NCI-H2196 (cell line): ENCODE results near the gene UBE2F.
"Not testable (repeated sequence)": the region's sequence is repeated elsewhere in the genome, so short reads cannot be mapped to it uniquely, and the experiment has no call there.

Experiments
- DNase-seq: peaks from one replicate; lab custom pipeline; 2025; ENCODE audit not compliant: unreplicated experiment; lab: John Stamatoyannopoulos, UW

UBE2F gene

DNA sequence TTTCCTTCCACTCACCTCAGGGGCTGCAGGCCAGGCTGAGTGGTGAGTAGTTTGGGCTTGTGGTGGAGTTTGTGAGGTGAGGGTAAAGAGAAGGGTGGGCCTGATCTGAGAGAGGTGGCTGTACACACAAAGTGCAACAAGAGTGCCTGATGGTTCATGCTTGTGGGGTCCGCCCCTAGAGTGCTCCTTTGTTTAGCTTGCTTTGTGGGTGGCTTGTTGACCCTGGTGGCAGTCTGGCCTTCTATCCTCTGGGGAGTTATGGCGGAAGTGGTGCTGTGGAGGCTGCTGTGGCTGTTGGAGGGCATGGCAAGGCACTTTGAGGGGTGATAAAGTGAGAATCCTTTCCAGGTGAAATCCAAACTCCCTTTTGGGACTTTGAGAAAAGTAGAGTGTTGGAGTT, 10.6 kb downstream of the UBE2F start:
- no peak for DNase-seq

DNA sequence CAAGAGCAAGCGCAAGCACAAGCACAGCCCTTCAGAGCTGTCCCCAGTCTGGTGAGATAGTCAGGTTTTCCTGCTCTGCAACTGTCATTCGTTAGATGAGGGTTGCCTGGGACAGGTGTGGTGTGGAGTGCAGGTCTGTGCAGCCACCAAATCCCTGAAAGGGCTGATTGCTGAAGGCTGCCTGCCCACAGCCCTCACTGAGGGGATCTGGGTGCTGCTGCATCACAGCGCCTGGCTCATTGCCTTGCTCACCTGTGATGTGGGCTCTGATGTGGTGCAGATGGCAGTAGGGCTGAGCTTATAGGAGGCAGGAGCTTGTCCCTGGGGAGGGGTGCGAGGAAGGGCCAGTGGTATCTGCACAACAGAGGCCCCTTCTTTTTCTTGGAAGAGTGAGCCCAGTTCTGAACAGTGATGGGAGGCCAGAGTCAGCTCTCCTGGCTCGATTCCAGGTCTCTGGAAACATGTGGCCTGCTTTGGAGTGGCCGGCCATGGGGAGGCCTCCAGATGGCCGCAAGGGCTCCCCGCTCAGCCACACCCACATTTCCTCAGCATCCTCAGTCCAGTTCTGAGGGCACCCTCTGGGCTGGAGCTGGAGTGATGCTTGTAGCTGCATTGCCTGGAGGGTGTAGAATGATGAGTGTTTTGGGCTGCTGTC, 11.4 kb downstream of the UBE2F start:
- DNase-seq: no peak

DNA sequence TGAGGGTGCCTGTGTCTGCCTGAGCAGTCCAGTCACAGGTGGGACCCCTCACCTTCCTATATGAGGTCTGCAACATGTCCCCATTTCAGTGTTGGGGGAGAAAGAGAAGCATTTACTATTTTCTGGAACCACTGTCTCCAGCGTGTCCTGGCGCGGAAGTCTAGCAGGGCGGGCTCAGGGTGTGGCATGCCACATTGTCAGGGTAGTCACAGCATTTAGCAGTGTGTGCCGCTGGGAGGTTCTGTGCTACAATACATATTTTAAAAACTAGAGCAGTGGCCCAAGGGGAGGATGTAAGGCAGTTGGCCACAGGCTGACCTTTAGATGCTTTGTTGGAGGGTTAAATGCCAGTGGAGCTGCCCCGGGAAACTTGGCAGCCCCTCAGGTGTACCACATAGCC, 12.5 kb downstream of the UBE2F start:
- no peak for DNase-seq

DNA sequence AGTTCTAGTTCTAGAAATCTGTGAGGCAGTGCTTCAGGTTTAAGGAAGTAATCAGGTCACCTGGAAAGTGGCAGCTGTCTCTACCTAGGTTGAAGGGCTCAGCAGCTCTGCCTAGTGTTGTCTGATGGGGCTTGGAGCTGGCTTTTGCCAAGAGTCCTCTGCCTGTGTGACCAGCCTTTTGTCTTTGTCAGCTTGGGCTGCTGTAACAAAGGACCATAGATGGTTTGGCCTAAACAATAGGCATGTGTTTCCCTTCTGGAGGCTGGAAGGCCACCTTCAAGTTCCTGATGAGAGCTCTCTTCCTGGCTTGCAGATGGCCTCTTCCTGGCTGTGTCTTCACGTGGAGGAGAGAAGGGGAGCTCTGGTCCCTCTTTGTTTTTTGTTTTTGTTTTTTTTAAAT, 13.3 kb downstream of the UBE2F start:
- no peak for DNase-seq

DNA sequence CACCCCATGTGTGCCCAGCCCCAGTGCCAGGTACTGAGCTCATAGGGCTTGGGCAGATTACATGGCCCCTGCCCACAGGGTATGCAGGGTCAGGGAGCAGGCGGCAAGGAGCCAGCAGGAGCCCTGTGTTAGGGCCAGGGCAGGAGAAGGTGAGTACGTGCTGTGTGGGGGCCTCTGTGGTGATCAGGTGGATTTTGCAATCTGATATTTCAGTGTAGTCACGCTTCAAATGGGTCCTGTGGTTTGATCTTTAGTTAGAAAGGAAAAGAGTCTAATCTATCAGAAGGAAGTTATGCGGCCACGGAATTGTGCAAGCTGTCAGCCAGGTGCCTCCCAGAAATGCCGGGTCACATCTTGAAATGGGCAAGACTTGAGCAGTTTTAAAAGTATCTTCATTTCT, 13.9 kb downstream of the UBE2F start:
- DNase-seq: no peak

DNA sequence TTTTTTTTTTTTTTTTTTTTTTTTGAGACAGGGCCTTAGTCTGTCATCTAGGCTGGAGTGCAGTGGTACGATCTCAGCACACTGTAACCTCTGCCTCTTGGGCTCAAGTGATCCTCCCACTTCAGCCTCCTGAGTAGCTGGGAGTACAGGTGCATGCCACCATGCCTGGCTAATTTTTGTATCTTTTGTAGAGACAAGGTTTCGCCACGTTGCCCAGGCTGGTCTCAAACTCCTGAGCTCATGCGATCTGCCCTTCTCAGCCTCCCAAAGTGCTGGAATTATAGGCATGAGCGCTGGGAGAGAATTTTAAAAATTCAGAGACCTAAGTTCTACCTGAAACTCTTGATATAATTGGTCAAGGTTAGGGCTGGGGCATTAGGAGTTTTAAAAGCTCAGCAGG, 14.8 kb downstream of the UBE2F start:
- DNase-seq: not testable (repeated sequence)

DNA sequence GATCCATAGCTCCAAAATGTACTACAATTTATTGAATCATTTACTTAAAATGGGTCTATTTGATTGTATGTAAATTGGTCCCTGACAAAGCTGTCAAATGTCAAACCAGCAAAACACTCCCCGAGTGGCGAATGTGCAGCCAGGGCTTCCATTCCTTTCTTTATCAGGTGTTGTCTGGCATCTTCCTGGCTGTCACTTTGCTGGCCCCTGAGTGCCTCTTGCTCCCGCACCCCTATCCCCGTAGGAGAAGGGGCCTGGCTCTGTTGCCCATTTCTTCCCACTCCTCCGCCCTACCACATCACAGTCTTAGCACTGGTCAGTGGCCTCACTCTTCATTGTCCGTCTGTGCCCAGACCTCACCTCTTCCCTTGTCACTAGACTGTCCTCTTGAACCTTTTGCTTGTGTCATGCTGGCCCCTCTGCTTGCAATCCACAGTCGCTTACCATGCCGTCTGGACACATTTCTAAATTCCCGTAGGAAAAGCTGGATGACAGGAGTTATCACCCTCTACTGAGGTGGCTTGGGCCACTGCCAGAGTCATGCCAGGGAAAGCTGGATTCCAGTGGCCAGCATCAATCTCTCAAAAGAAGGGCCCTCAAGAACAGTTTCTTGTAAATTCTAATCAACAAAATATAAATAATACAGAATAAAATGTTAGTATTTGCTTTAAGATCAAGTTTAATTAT, 15.4 kb downstream of the UBE2F start:
- no peak for DNase-seq

DNA sequence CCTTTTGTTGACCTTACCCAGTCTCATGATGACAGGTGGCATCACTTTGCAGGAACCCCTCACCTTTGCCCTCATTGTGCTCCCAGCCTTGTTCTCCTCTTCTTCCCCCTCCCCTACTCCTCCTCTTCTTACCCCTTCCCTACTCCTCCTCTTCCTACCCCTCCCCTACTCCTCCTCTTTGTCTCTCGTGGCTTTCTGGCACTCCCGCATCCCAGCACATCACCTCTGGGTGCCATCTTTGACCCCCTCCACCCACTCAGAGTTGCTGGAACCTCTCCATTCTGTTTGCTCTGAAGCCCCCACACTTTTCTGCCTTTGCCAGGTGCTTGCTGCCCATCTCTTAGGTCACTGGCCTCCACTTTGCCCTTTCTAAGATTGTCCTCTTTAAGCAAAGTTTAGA, 17.1 kb downstream of the UBE2F start:
- no peak for DNase-seq

DNA sequence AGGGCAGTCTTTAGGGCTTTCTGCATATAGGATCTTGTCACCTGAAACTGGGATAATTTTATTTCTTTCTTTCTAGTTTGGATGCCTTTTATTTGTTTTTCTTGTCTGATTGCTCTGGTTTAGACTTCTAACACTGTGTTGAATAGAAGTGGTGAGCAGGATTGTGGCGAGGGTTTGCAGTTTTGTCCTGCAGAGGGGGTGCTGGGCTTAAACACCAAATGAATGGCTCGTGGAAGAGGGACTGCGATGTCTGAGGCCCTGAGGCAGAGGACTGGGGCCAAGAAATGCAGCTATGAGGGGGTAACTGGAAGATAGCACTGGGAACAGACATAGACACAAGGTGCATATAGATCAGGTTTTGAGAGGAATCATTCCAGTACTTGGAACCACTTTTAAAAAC, 20.5 kb downstream of the UBE2F start:
- DNase-seq: no peak

DNA sequence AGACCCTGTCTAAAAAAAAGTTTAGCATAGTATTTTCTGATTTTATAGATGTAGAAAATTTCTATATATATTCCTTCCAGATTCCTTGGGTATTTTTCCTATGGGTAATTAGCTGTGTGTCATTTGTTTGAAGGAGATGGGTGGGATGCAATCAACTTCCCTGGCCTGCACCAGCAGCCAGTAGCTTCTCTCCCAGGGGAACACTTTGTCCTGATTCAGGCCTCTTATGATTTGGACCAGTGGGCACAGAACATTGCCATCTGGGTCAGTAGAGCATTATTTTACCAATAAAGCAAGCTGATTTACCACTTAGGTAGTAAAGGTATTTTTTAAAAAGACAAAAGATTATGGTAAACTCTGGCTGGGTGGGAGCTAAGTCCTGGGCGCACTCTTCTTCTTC, 26.9 kb downstream of the UBE2F start:
- DNase-seq: no peak

DNA sequence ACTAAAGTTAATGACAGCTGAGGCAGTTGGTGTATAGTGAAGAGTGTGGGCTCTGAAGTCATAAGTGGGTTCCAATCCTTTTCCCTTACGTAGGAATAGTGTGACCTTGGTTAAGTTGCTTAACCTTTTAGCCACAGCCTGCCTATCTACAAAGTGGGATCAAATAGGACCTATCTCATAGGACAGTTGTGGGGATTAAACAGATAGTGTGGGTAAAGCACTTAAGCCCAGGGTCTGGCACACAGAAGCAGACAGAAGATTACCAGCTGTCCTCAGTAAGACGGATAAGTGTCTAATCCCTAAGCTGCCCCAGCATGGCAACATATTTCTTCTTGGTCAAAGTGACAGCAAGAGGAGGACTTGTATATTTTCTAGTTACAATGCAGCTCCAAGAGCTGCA, 28.2 kb downstream of the UBE2F start:
- DNase-seq: no peak

DNA sequence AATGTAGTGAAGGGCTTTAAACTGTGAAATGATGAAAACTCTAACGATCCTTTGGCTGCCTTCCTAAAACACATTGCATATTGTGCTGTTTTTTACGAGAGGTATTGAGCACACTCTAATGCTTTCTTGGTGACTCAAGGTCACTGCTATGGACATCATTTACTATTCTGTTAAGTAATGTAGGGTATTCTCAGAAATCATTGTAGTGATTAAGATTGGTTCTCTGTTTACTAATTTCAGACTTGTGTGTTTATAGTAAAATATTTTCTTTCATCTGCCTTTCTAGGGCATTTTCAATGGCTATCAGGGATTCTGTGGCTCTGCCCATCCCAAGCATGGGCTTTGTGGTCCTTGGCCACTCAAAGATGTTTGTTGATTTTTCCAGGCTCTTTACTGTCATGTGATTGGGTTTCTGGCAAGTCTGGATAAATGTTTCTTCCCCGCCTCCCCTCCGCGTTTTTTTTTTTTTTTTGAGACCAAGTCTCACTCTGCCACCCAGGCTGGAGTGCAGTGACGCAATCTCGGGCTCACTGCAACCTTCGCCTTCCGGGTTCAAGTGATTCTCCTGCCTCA, 29.3 kb downstream of the UBE2F start:
- peak; percentile 63 for DNase-seq

DNA sequence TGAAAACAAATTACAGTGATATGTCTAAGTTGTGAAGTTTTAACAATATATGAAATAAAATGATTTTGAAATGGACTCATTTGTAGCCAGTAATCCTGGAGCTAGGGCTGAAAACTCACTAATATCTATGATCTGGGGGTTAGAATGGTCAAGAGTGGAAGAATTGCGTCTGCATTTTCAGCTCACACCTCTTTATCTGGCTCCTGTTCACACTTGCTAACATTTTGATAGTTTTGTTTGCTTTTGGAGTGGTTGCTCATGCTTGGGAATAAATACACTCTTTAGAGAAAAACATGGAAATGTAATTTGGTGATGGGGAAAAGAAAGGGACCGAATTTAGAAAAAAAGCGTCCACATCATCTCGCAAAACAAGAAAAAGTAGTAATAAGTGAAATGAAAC, 30.7 kb downstream of the UBE2F start:
- no peak for DNase-seq

DNA sequence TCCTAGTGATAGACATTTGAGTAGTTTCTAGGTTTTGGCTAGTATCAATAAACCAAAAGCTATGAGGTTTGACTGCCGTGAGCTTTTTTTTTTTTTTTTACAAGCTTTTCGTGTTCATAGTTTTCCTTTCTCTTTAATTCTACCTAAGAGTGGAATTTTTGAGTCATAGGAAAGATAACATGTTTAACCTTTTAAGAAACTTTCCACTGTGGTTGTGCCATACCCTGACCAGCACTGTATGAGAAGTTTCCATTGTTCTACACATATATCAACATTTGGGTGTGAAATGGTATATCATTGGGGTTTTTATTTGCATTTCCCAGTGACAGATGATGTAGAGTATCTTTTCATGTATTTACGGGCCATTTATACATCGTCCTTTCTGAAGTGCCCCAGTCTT, 31.7 kb downstream of the UBE2F start:
- no peak for DNase-seq

DNA sequence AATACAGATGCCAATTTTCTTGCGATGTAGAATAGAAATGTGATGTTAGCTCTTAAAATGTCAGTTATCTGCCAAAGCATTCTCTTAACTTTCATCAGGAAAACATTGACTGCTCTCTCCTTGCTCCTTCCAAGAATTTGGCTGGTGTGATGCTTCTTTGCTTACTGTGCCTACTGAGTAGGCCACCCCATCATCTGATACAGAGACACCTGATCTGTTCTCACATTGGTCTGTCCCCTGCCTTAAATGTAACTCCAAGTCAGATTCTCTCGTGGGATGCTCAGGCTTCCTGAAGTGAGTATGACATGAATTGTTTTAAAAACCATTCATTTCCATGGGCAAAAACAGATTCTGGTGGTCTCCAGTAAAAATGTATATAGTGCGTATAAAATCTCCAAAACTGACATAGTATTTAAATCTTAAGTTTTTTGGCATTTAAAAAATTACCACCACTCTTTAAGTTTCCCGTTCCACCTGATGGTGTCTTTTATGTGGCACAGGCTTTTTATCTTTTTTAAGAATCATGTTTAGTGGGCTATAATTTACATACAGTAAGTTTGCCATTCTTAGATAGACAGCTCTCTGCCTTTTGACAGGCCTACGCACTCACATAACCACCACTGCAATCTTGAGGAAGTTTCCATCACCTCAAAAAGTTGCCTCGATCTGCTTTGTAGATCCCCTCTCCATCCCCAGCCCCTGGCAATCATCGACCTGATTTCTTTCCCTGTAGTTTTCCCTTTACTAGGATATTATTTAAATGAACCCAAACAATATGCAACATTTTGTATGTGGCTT, 36.6 kb downstream of the UBE2F start:
- DNase-seq: no peak

DNA sequence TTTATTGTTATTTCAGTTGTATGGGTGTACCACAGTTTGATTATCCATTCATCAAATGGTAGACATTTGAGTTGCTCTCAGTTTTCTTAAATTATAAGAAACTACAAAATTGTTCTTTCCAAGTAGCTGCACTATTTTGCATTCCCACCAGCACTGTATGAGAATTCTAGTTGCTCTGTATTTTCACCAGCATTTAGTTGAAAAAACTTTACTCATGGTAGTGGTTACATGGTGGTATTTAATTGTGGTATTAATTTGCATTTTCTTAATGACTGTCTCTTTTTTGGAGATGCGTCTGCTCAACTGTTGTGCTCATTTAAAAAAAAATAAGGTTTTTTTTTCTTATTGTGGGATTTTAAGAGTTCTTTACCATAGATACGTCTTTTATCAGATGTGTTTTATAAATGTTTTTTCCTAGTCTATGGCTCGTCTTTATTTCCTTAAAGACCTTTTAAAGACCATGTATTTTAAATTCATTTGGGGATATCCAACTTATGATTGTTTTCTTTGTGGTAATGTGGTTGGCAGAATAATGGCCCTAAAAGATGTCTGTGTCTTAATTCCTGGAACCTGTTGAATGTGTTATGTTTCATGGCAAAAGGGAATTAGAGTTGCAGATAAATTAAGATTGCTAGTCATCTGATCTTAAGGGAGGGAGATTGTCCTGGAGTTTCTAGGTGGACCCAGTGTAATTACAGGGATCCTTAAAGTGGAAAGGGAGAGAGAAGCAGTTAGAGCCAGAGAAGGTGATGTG, 37.4 kb downstream of the UBE2F start:
- no peak for DNase-seq

DNA sequence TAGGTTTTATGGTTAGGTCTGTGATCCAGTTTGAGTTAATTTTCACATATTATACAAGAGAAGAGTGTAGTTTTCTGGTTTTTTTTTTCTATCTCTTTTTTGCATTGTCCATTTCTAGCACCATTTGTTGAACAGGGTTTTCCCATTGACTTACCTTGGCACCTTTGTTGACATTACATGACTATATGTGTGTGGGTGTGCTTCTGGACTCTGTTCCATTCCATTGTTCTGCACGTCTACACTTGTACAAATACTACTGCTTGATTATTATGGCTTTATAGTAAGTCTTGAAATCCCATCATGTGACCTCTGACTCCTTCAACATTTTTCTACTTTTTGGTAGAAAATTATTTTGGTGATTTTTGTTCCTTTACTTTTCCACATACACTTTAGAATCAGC, 38.7 kb downstream of the UBE2F start:
- no peak for DNase-seq

DNA sequence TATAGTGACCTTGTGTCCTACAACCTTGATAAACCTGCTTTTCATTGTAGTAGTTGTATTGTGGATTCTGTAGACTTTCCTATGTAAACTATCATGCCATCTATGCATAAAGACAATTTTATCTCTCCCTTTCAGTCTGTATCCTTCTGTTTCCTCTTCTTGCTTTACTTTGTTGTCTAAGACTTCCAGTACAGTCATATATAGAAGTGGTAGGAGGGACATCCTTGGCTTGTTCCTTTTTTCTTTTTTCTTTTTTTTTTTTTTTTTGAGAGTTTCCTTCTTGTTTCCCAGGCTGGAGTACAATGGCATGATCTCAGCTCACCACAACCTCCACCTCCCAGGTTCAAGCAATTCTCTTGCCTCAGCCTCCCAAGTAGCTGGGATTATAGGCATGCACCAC, 39.7 kb downstream of the UBE2F start:
- DNase-seq: no peak

DNA sequence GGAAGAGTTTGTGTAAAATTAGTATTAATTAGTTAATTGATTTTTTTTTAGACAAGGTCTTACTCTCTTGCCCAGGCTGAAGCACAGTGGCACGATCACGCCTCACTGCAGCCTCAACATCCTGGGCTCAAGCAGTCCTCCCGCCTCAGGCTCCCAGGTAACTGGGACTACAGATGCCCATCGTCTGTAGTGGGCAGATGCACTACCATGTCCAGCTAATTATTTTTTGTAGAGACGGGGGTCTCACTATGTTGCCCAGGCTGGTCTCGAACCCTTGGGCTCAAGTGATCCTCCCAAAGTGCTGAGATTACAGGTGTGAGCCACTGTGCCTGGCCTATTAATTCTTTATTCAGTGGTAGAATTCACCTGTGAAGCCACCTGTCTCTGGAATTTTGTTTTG, 41.1 kb downstream of the UBE2F start:
- no peak for DNase-seq

DNA sequence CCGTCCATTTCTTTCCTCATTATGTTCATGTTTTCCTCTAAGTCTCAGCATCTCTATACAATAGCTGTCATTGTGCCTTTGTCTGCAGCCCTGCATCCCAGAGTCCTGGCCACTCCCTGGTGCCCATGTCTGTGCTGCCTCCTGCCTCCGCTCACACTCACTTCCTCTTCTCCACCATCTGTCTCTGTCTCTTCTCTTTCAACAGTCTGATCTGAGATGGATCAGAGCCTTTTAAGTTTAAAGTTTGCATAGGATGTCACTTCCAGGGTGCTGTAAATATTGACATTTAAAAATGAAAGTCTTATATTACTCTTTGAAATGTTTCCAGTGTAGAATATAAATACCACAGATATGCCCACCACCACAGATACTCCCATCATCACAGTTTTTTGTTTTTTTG, 42.7 kb downstream of the UBE2F start:
- no peak for DNase-seq

DNA sequence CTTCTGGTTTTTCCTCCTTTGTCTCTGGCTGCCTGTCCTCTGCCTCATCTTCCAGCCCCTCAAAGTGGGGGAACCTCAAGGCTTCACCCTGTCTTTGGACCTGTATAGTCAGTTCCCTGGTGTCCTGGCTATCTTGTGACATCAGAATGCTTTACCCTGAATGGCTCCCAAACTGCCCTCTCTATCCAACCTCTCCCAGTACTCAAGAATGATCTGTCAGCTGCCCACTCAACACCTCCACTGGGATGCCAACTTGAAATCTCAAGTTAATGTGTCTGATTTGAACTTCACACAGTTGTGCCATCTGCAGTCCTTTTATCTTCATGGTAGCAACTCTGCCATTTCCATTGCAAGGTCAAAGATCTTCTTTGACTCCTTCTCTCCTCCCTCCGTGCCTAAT, 43.8 kb downstream of the UBE2F start:
- DNase-seq: no peak
